WTC11 (cell line): ENCODE measurements around the gene SCIN.

ENCODE experiments used
- ELF4 ChIP-seq: sonication (generic); formaldehyde crosslinking; IDR thresholded peaks from 2 replicates; pipeline ENCODE4 v1.8.1; 2022; ENCODE audit warnings: low read depth, mild to moderate bottlenecking, moderate library complexity, missing genetic modification reagents
- ESRRA ChIP-seq: sonication (generic); formaldehyde crosslinking; IDR thresholded peaks from 2 replicates; pipeline ENCODE4 v1.8.1; 2022; ENCODE audit warnings: mild to moderate bottlenecking, missing genetic modification reagents, borderline replicate concordance
- GTF2I ChIP-seq: fragments of 250-450 bp; sonication (Bioruptor Pico); conservative IDR thresholded peaks from 2 replicates; pipeline ENCODE4 v1.4.0; 2021; ENCODE audit warnings: mild to moderate bottlenecking
- JUN ChIP-seq: sonication (generic); formaldehyde crosslinking; IDR thresholded peaks from 2 replicates; pipeline ENCODE4 v1.8.0; 2023; ENCODE audit warnings: mild to moderate bottlenecking, missing genetic modification reagents
- NR1H2 ChIP-seq: sonication (generic); formaldehyde crosslinking; IDR thresholded peaks from 2 replicates; pipeline ENCODE4 v1.9.0; 2021; ENCODE audit warnings: mild to moderate bottlenecking, moderate library complexity, missing genetic modification reagents

GRCh38 chr7:12683678-12684585 lies 113.4 kb downstream of the SCIN start:
- TF ChIP-seq ESRRA (CRISPR knock-in tag) (no peak), GTF2I (no peak), ELF4 (CRISPR knock-in tag) (no peak), JUN (no peak), NR1H2 (no peak)
